Osteoblast (primary cell): ENCODE data around the gene PLPP2. TPM values are rescaled to one million over a fixed set of nuclear protein-coding genes. Genes with fewer than 3 reads are reported as not detected.
A peak's percentile ranks its signal among the peaks of the same experiment; 100 is the strongest.

ENCODE experiments used
- DNase-seq: peaks from one replicate; pipeline ENCODE4 v3.0.0; 2011; ENCODE audit warnings: low spot score, mixed read lengths; ENCODE audit not compliant: insufficient read length; ENCODE audit errors: missing footprints
- H2AFZ ChIP-seq: 2 replicates; pipeline ENCODE4 v1.6.0; 2011; ENCODE audit warnings: mild to moderate bottlenecking, low read length
- H3K27ac ChIP-seq: 2 replicates; pipeline ENCODE4 v1.5.1; 2011; ENCODE audit warnings: mild to moderate bottlenecking, low read depth, low read length, moderate library complexity
- H3K27me3 ChIP-seq: 2 replicates; pipeline ENCODE4 v1.6.0; 2012; ENCODE audit warnings: mild to moderate bottlenecking, control low read depth, inconsistent platforms, low read length, moderate library complexity; ENCODE audit not compliant: insufficient read depth
- H3K36me3 ChIP-seq: 2 replicates; pipeline ENCODE4 v1.5.1; 2011; ENCODE audit warnings: mild to moderate bottlenecking, low read length, control low read depth, moderate library complexity; ENCODE audit not compliant: insufficient read depth
- H3K4me1 ChIP-seq: 2 replicates; pipeline ENCODE4 v1.5.1; 2011; ENCODE audit warnings: mild to moderate bottlenecking, low read length, control low read depth, moderate library complexity; ENCODE audit not compliant: insufficient read depth
- H3K4me2 ChIP-seq: 2 replicates; pipeline ENCODE4 v1.6.0; 2011; ENCODE audit warnings: mild to moderate bottlenecking, low read length; ENCODE audit not compliant: insufficient read depth
- H3K4me3 ChIP-seq: fragments of 200-600 bp; sonication (generic); 3 replicates; pipeline ENCODE4 v1.5.1; 2012; ENCODE audit warnings: mild to moderate bottlenecking, low read length, inconsistent platforms; ENCODE audit not compliant: insufficient read depth
- H3K79me2 ChIP-seq: 2 replicates; pipeline ENCODE4 v1.6.0; 2012; ENCODE audit warnings: mild to moderate bottlenecking, low read length, control low read depth, inconsistent platforms; ENCODE audit not compliant: insufficient read depth
- H3K9me3 ChIP-seq: 2 replicates; pipeline ENCODE4 v1.5.1; 2011; ENCODE audit warnings: low read depth, low read length, control low read depth
- H4K20me1 ChIP-seq: 2 replicates; pipeline ENCODE4 v1.6.0; 2012; ENCODE audit warnings: mild to moderate bottlenecking, low read length, control low read depth; ENCODE audit not compliant: insufficient read depth
- CTCF ChIP-seq: IDR thresholded peaks from 2 replicates; pipeline ENCODE4 v1.5.1; 2011; ENCODE audit warnings: mild to moderate bottlenecking, low read depth, low read length, moderate library complexity; ENCODE audit errors: extremely low read depth
- total RNA-seq: library from RNA; depleted of rRNA; stranded (reverse); fragments of >200 nt; gene quantifications from 2 replicates; pipeline ENCODE4 v1.2.3, GENCODE V29; 2012

The PLPP2 gene
- total RNA-seq, 1 donor: 1.1 TPM

- TF ChIP-seq CTCF: no peak
- peak; percentile 81 for DNase-seq
- Histone ChIP-seq H4K20me1 (peaks cover 25% of the 10 kb centered on the region), H3K27ac (no peak overlapping the region), H3K36me3 (peaks cover 9% of the 10 kb centered on the region), H3K27me3 (no peaks in the 10 kb centered on the region), H2AFZ (no peak overlapping the region), H3K4me3 (no peak overlapping the region), H3K4me2 (no peak overlapping the region), H3K4me1 (no peaks in the 10 kb centered on the region), H3K79me2 (peaks cover 20% of the 10 kb centered on the region), H3K9me3 (no peaks in the 10 kb centered on the region)
These were observed 14.3 kb upstream of the PLPP2 start for GRCh38 chr19:305240-306150.

- H2AFZ ChIP-seq: no peak overlapping the region
- TF ChIP-seq CTCF: no peak
- no peak overlapping the region for H3K27ac ChIP-seq
- no peaks in the 10 kb centered on the region for H3K9me3 ChIP-seq
- H3K79me2 ChIP-seq: no peaks in the 10 kb centered on the region
- H3K36me3 ChIP-seq: no peaks in the 10 kb centered on the region
- H3K27me3 ChIP-seq: peaks cover 36% of the 10 kb centered on the region
- H3K4me3 ChIP-seq: no peak overlapping the region
- peak; percentile 44 for DNase-seq
- peaks cover 11% of the 10 kb centered on the region for H3K4me1 ChIP-seq
- no peak overlapping the region for H3K4me2 ChIP-seq
- H4K20me1 ChIP-seq: peaks cover 19% of the 10 kb centered on the region
These were observed 5.4 kb upstream of the PLPP2 start for GRCh38 chr19:296476-297225.

- H2AFZ ChIP-seq: no peak overlapping the region
- no peak overlapping the region for H3K4me2 ChIP-seq
- no peak for TF ChIP-seq CTCF
- H3K36me3 ChIP-seq: no peaks in the 10 kb centered on the region
- no peak overlapping the region for H3K4me3 ChIP-seq
- peaks cover 11% of the 10 kb centered on the region for H3K4me1 ChIP-seq
- H3K27ac ChIP-seq: no peak overlapping the region
- DNase-seq: peak; percentile 81
- no peaks in the 10 kb centered on the region for H3K9me3 ChIP-seq
- peaks cover 19% of the 10 kb centered on the region for H4K20me1 ChIP-seq
- no peaks in the 10 kb centered on the region for H3K79me2 ChIP-seq
- H3K27me3 ChIP-seq: peaks cover 37% of the 10 kb centered on the region
These were observed 4.6 kb upstream of the PLPP2 start for GRCh38 chr19:295687-296370.
